HCT116 (cell line): Measurements from ENCODE around the gene POC1B. TPM values are rescaled to one million over a fixed set of nuclear protein-coding genes. Genes with fewer than 3 reads are reported as not detected.
A peak's percentile ranks its signal among the peaks of the same experiment; 100 is the strongest.

Experiments used
- ATAC-seq: fragments of 200-7000 bp; cut with Tn5 transposase; 2 replicates; pipeline ENCODE4 v1.9.1; 2020; ENCODE audit warnings: mild to moderate bottlenecking, moderate library complexity
- BruUV-seq: library from RNA; stranded (reverse); fragments of 400-500 nt; replicated peaks from 2 replicates; lab custom pipeline; 2021; lab: Mats Ljungman, UMichigan
- CTCF ChIA-PET: fragments of 300-600 bp; sonication (Branson Sonifier 250); formaldehyde crosslinking; loops from one replicate; lab custom pipeline; 2021; ENCODE audit warnings: antibody characterized with exemption; lab: Charles Lee
- POLR2A ChIA-PET: fragments of 300-600, 350-600 bp; sonication (Branson Sonifier 250); formaldehyde crosslinking; loops from one replicate; lab custom pipeline; 2021; ENCODE audit warnings: antibody characterized with exemption; lab: Charles Lee
- RAD21 ChIA-PET, 2 experiments: fragments of 300-600 bp; sonication (Branson Sonifier 250); formaldehyde crosslinking; loops; one replicate each; lab custom pipeline; 2023; ENCODE audit warnings: low total read pairs in 2 of 2; ENCODE audit not compliant: uncharacterized antibody in 2 of 2, unreplicated experiment in 2 of 2, low non-redundant PET in 1 of 2; lab: Charles Lee
- DNase-seq: peaks from one replicate; pipeline ENCODE4 v3.0.0-alpha.2; 2010; ENCODE audit warnings: low read depth, low spot score
- H2AFZ ChIP-seq: fragments of 200-600 bp; shearing (Covaris generic), sonication (generic); 2 replicates; pipeline ENCODE4 v1.6.1; 2017; ENCODE audit warnings: low read depth, mixed run types, mixed read lengths, antibody characterized with exemption, low read length; ENCODE audit not compliant: poor library complexity, severe bottlenecking
- H3K27ac ChIP-seq: 2 replicates; pipeline ENCODE4 v1.5.1; 2012; ENCODE audit warnings: low read depth, low read length
- H3K27me3 ChIP-seq: fragments of 200-600 bp; sonication (generic); 2 replicates; pipeline ENCODE4 v1.6.1; 2016; ENCODE audit warnings: mixed run types, low read length, mixed read lengths; ENCODE audit not compliant: insufficient read depth
- H3K36me3 ChIP-seq, 2 experiments: fragments of 200-500 bp in 1 of 2; fragments of 200-600 bp in 1 of 2; sonication (Bioruptor generic) in 1 of 2; sonication (generic) in 1 of 2; 2 replicates each; pipeline versions ENCODE4 v1.5.1 to v1.6.1; 2014 to 2016; ENCODE audit warnings: low read length in 2 of 2, inconsistent platforms in 1 of 2, mixed read lengths in 1 of 2, mixed run types in 1 of 2; ENCODE audit not compliant: insufficient read depth in 2 of 2, control insufficient read depth in 1 of 2
- H3K4me1 ChIP-seq, 2 experiments: fragments of 200-600 bp in 1 of 2; sonication (generic) in 1 of 2; 2 replicates each; pipeline versions ENCODE4 v1.5.1 to v1.6.1; 2012 to 2017; ENCODE audit warnings: low read length in 2 of 2, inconsistent platforms in 1 of 2, mild to moderate bottlenecking in 1 of 2, mixed read lengths in 1 of 2, mixed run types in 1 of 2, moderate library complexity in 1 of 2; ENCODE audit not compliant: insufficient read depth in 2 of 2, control insufficient read depth in 1 of 2
- H3K4me2 ChIP-seq: fragments of 200-600 bp; sonication (generic); 2 replicates; pipeline ENCODE4 v1.6.1; 2017; ENCODE audit warnings: mixed run types, low read length, mixed read lengths
- H3K4me3 ChIP-seq, 2 experiments: fragments of 200-600 bp in 1 of 2; sonication (generic) in 1 of 2; replicated peaks in 1 of 2; 2 replicates each; pipeline ENCODE4 v1.5.1; 2011 to 2016; ENCODE audit warnings: low read length in 2 of 2, control low read depth in 1 of 2, low read depth in 1 of 2, mild to moderate bottlenecking in 1 of 2, mixed read lengths in 1 of 2, mixed run types in 1 of 2
- H3K79me2 ChIP-seq: fragments of 200-600 bp; sonication (generic); 2 replicates; pipeline ENCODE4 v1.6.1; 2017; ENCODE audit warnings: mild to moderate bottlenecking, mixed run types, low read length, moderate library complexity, mixed read lengths; ENCODE audit not compliant: insufficient read depth
- H3K9ac ChIP-seq: fragments of 200-600 bp; sonication (generic); 2 replicates; pipeline ENCODE4 v1.6.1; 2016; ENCODE audit warnings: low read length, mixed read lengths
- H3K9me2 ChIP-seq: fragments of 200-600 bp; sonication (generic), shearing (Covaris generic); 2 replicates; pipeline ENCODE4 v1.6.1; 2017; ENCODE audit warnings: mixed run types, mild to moderate bottlenecking, moderate library complexity; ENCODE audit not compliant: insufficient read depth
- H3K9me3 ChIP-seq, 2 experiments: fragments of 200-500 bp in 1 of 2; fragments of 200-600 bp in 1 of 2; sonication (Bioruptor generic) in 1 of 2; sonication (generic) in 1 of 2; 2 replicates each; pipeline ENCODE4 v1.6.1; 2014 to 2017; ENCODE audit warnings: low read length in 2 of 2, mixed read lengths in 2 of 2, inconsistent platforms in 1 of 2, low read depth in 1 of 2, mild to moderate bottlenecking in 1 of 2, mixed run types in 1 of 2, moderate library complexity in 1 of 2; ENCODE audit not compliant: control insufficient read depth in 1 of 2, insufficient read depth in 1 of 2
- H4K20me1 ChIP-seq: fragments of 200-600 bp; sonication (generic), shearing (Covaris generic); 2 replicates; pipeline ENCODE4 v1.6.1; 2017; ENCODE audit warnings: mixed run types, mild to moderate bottlenecking, moderate library complexity; ENCODE audit not compliant: insufficient read depth
- EZH2 ChIP-seq: fragments of 200-600 bp; sonication (generic); IDR thresholded peaks from 2 replicates; pipeline ENCODE4 v1.6.1; 2017; ENCODE audit warnings: antibody characterized with exemption, mixed run types
- EZH2phosphoT487 ChIP-seq: fragments of 200-600 bp; IDR thresholded peaks from 2 replicates; pipeline ENCODE4 v1.6.1; 2018; ENCODE audit warnings: antibody characterized with exemption, borderline replicate concordance
- POLR2AphosphoS5 ChIP-seq: IDR thresholded peaks from 2 replicates; pipeline ENCODE4 v1.6.1; 2011; ENCODE audit warnings: mild to moderate bottlenecking, low read depth, low read length, moderate library complexity
- ZFX ChIP-seq: fragments of 450-650 bp; IDR thresholded peaks from 2 replicates; pipeline ENCODE4 v1.6.1; 2017
- intact Hi-C: fragments of 100-400 bp; cut with micrococcal nuclease; formaldehyde crosslinking; loops from 2 replicates; pipeline ENCODE4 v1.10.0; 2022
- total RNA-seq: library from RNA; stranded (reverse); gene quantifications from one replicate; pipeline ENCODE4 v1.2.1, GENCODE V29; 2021; ENCODE audit not compliant: unreplicated experiment
- TF ChIP-seq, protein P1 (sequence below): IDR thresholded peaks from 2 replicates; pipeline ENCODE4 v1.6.1; 2012; ENCODE audit warnings: low read depth
- TF ChIP-seq, protein P2 (sequence below), 3 experiments: fragments of 200-600 bp in 1 of 3; sonication (generic) in 1 of 3; IDR thresholded peaks in 2 of 3; conservative IDR thresholded peaks in 1 of 3; 2 replicates each; pipeline ENCODE4 v1.5.1; 2012 to 2017; ENCODE audit warnings: low read depth in 2 of 3, low read length in 2 of 3, antibody characterized with exemption in 1 of 3, borderline replicate concordance in 1 of 3, control low read depth in 1 of 3, mild to moderate bottlenecking in 1 of 3, mixed read lengths in 1 of 3, mixed run types in 1 of 3, moderate library complexity in 1 of 3; ENCODE audit not compliant: insufficient read depth in 1 of 3

Gene POC1B
- total RNA-seq, 1 experiment from 2014 or later: 14.3 TPM

DNA sequence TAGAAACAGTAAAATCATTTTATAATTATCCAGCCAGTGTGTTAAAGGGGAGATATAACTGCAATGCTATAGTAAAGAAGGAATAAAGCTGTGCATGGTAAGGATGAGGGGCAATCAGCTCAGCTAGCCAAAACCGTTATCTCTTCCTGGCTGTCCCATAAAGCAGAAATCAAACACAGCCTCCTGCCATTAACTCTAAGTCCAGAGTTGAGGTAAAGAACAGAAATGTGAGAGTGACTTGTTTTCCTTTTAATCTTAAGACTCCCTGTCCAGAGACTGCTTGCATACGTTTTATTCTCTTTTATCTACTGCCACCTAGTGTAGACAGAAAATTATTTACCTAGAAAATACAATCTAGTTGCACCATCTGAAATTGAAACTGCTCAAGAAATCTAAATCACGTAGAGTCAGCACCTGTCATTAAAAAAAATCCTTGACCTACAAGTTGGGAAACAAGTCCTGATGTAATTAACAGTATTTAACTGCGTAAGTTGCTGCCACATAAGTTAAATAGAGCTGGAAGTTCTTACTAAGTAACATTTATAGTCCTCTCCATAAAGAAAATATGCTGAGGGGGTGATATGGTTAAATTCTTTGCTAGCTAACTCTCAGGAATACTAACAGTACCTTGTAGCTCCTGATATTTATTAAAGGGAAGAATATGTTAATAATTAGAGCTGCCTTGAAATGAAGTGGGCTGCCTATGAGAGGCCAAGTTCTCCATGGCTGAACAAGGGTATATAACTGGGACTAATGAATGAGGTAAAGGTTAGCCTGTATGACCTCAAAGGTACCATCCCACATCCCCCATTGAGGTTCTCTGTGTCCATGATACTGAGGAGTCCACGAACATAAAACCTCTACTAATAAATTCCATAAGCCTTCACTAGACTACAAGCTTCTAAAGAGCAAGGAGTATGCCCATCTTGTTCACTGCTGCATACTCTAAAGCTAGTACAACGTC is 63.9 kb downstream of the POC1B start (continued):
- TF ChIP-seq, protein P1, sequence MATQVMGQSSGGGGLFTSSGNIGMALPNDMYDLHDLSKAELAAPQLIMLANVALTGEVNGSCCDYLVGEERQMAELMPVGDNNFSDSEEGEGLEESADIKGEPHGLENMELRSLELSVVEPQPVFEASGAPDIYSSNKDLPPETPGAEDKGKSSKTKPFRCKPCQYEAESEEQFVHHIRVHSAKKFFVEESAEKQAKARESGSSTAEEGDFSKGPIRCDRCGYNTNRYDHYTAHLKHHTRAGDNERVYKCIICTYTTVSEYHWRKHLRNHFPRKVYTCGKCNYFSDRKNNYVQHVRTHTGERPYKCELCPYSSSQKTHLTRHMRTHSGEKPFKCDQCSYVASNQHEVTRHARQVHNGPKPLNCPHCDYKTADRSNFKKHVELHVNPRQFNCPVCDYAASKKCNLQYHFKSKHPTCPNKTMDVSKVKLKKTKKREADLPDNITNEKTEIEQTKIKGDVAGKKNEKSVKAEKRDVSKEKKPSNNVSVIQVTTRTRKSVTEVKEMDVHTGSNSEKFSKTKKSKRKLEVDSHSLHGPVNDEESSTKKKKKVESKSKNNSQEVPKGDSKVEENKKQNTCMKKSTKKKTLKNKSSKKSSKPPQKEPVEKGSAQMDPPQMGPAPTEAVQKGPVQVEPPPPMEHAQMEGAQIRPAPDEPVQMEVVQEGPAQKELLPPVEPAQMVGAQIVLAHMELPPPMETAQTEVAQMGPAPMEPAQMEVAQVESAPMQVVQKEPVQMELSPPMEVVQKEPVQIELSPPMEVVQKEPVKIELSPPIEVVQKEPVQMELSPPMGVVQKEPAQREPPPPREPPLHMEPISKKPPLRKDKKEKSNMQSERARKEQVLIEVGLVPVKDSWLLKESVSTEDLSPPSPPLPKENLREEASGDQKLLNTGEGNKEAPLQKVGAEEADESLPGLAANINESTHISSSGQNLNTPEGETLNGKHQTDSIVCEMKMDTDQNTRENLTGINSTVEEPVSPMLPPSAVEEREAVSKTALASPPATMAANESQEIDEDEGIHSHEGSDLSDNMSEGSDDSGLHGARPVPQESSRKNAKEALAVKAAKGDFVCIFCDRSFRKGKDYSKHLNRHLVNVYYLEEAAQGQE: no peak
- TF ChIP-seq POLR2AphosphoS5: no peak

DNA sequence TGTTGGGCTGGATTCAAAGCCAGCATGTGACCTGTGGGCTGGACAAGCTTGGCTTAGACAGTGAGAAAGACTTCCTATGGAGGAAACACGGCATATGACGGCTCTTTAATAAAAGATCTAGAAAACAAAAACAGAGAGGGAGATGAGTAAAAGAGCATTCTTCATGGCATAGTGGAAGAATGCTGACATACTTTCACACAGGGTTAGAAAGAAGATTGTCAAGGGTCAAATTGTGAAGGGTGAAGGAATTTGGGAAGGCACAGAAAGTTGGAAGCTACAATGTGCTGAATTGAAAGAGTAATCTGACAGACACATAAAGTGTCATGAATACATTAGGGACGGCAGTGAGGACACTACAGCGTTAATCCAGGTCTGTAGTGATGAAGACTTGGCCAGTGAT is 64.7 kb downstream of the POC1B start:
- no peaks in the 10 kb centered on the region for H3K36me3 ChIP-seq
- ChIA-PET RAD21 (no interaction called here), POLR2A (interaction anchor here (1.0 to 2.6 kb wide), 3 partner anchors 107 to 114 kb away, joined by 3 to 12 read pairs (median 3); partner anchors contain the start of gene DUSP6), CTCF (interaction anchor here (5.5 kb wide), 1 partner anchor 443 kb away, joined by 47 read pairs; no protein-coding TSS in a partner anchor)
- no peaks in the 10 kb centered on the region for H4K20me1 ChIP-seq
- H3K4me2 ChIP-seq: no peak overlapping the region
- intact Hi-C loops: loop anchor here (1.0 to 5.0 kb wide), 4 partner anchors 109 to 1349 kb away; partner anchors contain the start of gene DUSP6
- no peaks in the 10 kb centered on the region for H3K9me2 ChIP-seq
- H2AFZ ChIP-seq: no peak overlapping the region
- no TSS peak for BruUV-seq
- no peaks in the 10 kb centered on the region for H3K9me3 ChIP-seq
- DNase-seq (no peak), ATAC-seq (peak; percentile 42)
- peaks cover 0 to 3% of the 10 kb centered on the region in 2 experiments; a peak in 1 of 4 replicates for H3K4me1 ChIP-seq
- no peaks in the 10 kb centered on the region for H3K27me3 ChIP-seq
- H3K9ac ChIP-seq: no peak overlapping the region
- H3K27ac ChIP-seq: no peak overlapping the region
- no peaks in the 10 kb centered on the region for H3K79me2 ChIP-seq
- TF ChIP-seq EZH2 (no peak), ZFX (no peak), EZH2phosphoT487 (no peak)
- TF ChIP-seq, protein P2, sequence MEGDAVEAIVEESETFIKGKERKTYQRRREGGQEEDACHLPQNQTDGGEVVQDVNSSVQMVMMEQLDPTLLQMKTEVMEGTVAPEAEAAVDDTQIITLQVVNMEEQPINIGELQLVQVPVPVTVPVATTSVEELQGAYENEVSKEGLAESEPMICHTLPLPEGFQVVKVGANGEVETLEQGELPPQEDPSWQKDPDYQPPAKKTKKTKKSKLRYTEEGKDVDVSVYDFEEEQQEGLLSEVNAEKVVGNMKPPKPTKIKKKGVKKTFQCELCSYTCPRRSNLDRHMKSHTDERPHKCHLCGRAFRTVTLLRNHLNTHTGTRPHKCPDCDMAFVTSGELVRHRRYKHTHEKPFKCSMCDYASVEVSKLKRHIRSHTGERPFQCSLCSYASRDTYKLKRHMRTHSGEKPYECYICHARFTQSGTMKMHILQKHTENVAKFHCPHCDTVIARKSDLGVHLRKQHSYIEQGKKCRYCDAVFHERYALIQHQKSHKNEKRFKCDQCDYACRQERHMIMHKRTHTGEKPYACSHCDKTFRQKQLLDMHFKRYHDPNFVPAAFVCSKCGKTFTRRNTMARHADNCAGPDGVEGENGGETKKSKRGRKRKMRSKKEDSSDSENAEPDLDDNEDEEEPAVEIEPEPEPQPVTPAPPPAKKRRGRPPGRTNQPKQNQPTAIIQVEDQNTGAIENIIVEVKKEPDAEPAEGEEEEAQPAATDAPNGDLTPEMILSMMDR (IDR thresholded peaks at IDR 0.05 in 2 of 3, conservative IDR thresholded peaks at IDR 0.05 in 1 of 3; ENCODE audit: borderline replicate concordance in 1 of 3, insufficient read depth in 1 of 3, low read depth in 2 of 3, low read length in 2 of 3): no peak
- TF ChIP-seq, all 23 proteins: peak for 0
- H3K4me3 ChIP-seq: no peak overlapping the region
